ENCODE measurements around the gene BABAM2. TPM values are rescaled to one million over a fixed set of nuclear protein-coding genes. Genes with fewer than 3 reads are reported as not detected.

The BABAM2 gene
- total and polyA plus RNA-seq, 7 donors = 34.2 to 74.5 (median 52.3) TPM

GRCh38 chr2:28300485-28301341, 410.2 kb downstream of the BABAM2 start:
- no peaks in the 10 kb centered on the region for H3K4me1 ChIP-seq
- peaks cover 0 to 22% of the 10 kb centered on the region in 2 donors for H3K36me3 ChIP-seq (ENCODE audit: insufficient read depth in 1 of 2, low read depth in 1 of 2)
- no peak for ATAC-seq
- TF ChIP-seq CTCF (IDR thresholded peaks at IDR 0.05) = no peak
- H3K27ac ChIP-seq = no peak overlapping the region
- no peak for DNase-seq
- no peaks in the 10 kb centered on the region for H3K9me3 ChIP-seq
- intact Hi-C loops (cut with DNase I) = no loop called here
- WGBS, 3 donors = 86 to 89% (median 88%) methylated on average over 9 of the region's 9 CpGs
- no peak overlapping the region for H3K4me3 ChIP-seq
- no peaks in the 10 kb centered on the region for H3K27me3 ChIP-seq (ENCODE audit: insufficient read depth in 3 of 3, low read length in 2 of 3)

GRCh38 chr2:28305202-28305601, 414.7 kb downstream of the BABAM2 start:
- no peak overlapping the region for H3K4me3 ChIP-seq
- H3K27me3 ChIP-seq (ENCODE audit: insufficient read depth in 3 of 3, low read length in 2 of 3) = no peaks in the 10 kb centered on the region
- H3K4me1 ChIP-seq = no peaks in the 10 kb centered on the region
- no peak overlapping the region for H3K27ac ChIP-seq
- TF ChIP-seq CTCF (IDR thresholded peaks at IDR 0.05) = no peak
- DNase-seq (no peak), ATAC-seq (no peak)
- peaks cover 0 to 10% of the 10 kb centered on the region in 2 donors for H3K36me3 ChIP-seq (ENCODE audit: insufficient read depth in 1 of 2, low read depth in 1 of 2)
- no peaks in the 10 kb centered on the region for H3K9me3 ChIP-seq
- intact Hi-C loops (cut with DNase I) = no loop called here
- 97 to 100% (median 98%) methylated on average over 1 of the region's 1 CpG for WGBS, 3 donors

GRCh38 chr2:28310107-28310506, 419.6 kb downstream of the BABAM2 start:
- Histone ChIP-seq H3K27me3 (ENCODE audit: insufficient read depth in 3 of 3, low read length in 2 of 3) (no peaks in the 10 kb centered on the region), H3K27ac (no peak overlapping the region), H3K36me3 (ENCODE audit: insufficient read depth in 1 of 2, low read depth in 1 of 2) (no peaks in the 10 kb centered on the region), H3K4me1 (peaks cover 16% of the 10 kb centered on the region), H3K9me3 (no peaks in the 10 kb centered on the region), H3K4me3 (no peak overlapping the region)
- DNase-seq = no peak
- no peak for ATAC-seq
- TF ChIP-seq CTCF (IDR thresholded peaks at IDR 0.05) = no peak
- WGBS, 3 donors = 75 to 82% (median 78%) methylated on average over 2 of the region's 2 CpGs
- intact Hi-C loops (cut with DNase I) = no loop called here

GRCh38 chr2:28311660-28312249, 421.2 kb downstream of the BABAM2 start:
- ATAC-seq (peak; percentile 39 to 92 (median 70)), DNase-seq (no peak)
- no peak for TF ChIP-seq CTCF (IDR thresholded peaks at IDR 0.05)
- H3K9me3 ChIP-seq = no peaks in the 10 kb centered on the region
- H3K36me3 ChIP-seq (ENCODE audit: insufficient read depth in 1 of 2, low read depth in 1 of 2) = no peaks in the 10 kb centered on the region
- WGBS, 3 donors = 37 to 53% (median 42%) methylated on average over 7 of the region's 7 CpGs
- peak overlapping the region; percentile 61 for H3K27ac ChIP-seq
- no peaks in the 10 kb centered on the region for H3K27me3 ChIP-seq (ENCODE audit: insufficient read depth in 3 of 3, low read length in 2 of 3)
- intact Hi-C loops (cut with DNase I) = no loop called here
- H3K4me3 ChIP-seq = peak overlapping the region; percentile 9
- H3K4me1 ChIP-seq = peaks cover 16% of the 10 kb centered on the region
